MCF 10A (cell line): ENCODE results near the gene GP1BB. TPM values are rescaled to one million over a fixed set of nuclear protein-coding genes. Genes with fewer than 3 reads are reported as not detected.

Experiments used
- BruUV-seq: library from RNA; stranded (reverse); fragments of 400-500 nt; replicated peaks from 2 replicates; lab custom pipeline; 2021; lab: Mats Ljungman, UMichigan
- CTCF ChIA-PET: fragments of 300-600 bp; sonication (Branson Sonifier 250); formaldehyde crosslinking; extraction: SDS; loops from one replicate; lab custom pipeline; 2021; ENCODE audit warnings: antibody characterized with exemption, inconsistent platforms; lab: Yijun Ruan, JAX
- POLR2A ChIA-PET: fragments of 300-600, 350-650 bp; sonication (Branson Sonifier 250); formaldehyde crosslinking; extraction: SDS; loops from one replicate; lab custom pipeline; 2020; ENCODE audit warnings: antibody characterized with exemption, inconsistent platforms; lab: Yijun Ruan, JAX
- DNase-seq: peaks from one replicate; pipeline ENCODE4 v3.0.0-alpha.2; 2018; ENCODE audit not compliant: unreplicated experiment
- H3K27ac Mint-ChIP-seq: one replicate; pipeline ENCODE4 v1.8.0; 2022; ENCODE audit warnings: mild to moderate bottlenecking, low read depth, mixed read lengths; ENCODE audit not compliant: unreplicated experiment
- H3K27me3 Mint-ChIP-seq: one replicate; pipeline ENCODE4 v1.8.0; 2022; ENCODE audit warnings: mixed read lengths; ENCODE audit not compliant: insufficient read depth, unreplicated experiment
- H3K36me3 Mint-ChIP-seq: one replicate; pipeline ENCODE4 v1.8.0; 2022; ENCODE audit warnings: mild to moderate bottlenecking, moderate library complexity, mixed read lengths; ENCODE audit not compliant: insufficient read depth, unreplicated experiment
- H3K4me1 Mint-ChIP-seq: one replicate; pipeline ENCODE4 v1.8.0; 2022; ENCODE audit warnings: mixed read lengths; ENCODE audit not compliant: insufficient read depth, unreplicated experiment
- H3K4me3 Mint-ChIP-seq: one replicate; pipeline ENCODE4 v1.8.0; 2022; ENCODE audit warnings: mild to moderate bottlenecking, moderate library complexity, mixed read lengths; ENCODE audit not compliant: unreplicated experiment
- H3K9me3 Mint-ChIP-seq: one replicate; pipeline ENCODE4 v1.8.0; 2022; ENCODE audit warnings: mixed read lengths; ENCODE audit not compliant: unreplicated experiment
- intact Hi-C: fragments of 100-400 bp; cut with micrococcal nuclease; formaldehyde crosslinking; loops from 2 replicates; pipeline ENCODE4 v1.14.1; 2022
- total RNA-seq: library from RNA; stranded (reverse); gene quantifications from 2 replicates; pipeline ENCODE4 v1.2.3, GENCODE V29; 2022
- TF ChIP-seq, protein P1 (sequence below): fragments of 200-600 bp; IDR thresholded peaks from one replicate; pipeline ENCODE4 v1.8.0; 2022; ENCODE audit warnings: antibody characterized with exemption, mild to moderate bottlenecking; ENCODE audit not compliant: unreplicated experiment

Gene GP1BB
- total RNA-seq, 1 experiment from 2014 or later, result 0.37 TPM

- no peaks in the 10 kb centered on the region for H3K9me3 Mint-ChIP-seq
- ChIA-PET CTCF (no interaction called here), POLR2A (no interaction called here)
- intact Hi-C loops, result no loop called here
- H3K4me1 Mint-ChIP-seq, result no peaks in the 10 kb centered on the region
- no peaks in the 10 kb centered on the region for H3K36me3 Mint-ChIP-seq
- no peak overlapping the region for H3K27ac Mint-ChIP-seq
- no peak for DNase-seq
- H3K4me3 Mint-ChIP-seq, result no peak overlapping the region
- TF ChIP-seq, protein P1, sequence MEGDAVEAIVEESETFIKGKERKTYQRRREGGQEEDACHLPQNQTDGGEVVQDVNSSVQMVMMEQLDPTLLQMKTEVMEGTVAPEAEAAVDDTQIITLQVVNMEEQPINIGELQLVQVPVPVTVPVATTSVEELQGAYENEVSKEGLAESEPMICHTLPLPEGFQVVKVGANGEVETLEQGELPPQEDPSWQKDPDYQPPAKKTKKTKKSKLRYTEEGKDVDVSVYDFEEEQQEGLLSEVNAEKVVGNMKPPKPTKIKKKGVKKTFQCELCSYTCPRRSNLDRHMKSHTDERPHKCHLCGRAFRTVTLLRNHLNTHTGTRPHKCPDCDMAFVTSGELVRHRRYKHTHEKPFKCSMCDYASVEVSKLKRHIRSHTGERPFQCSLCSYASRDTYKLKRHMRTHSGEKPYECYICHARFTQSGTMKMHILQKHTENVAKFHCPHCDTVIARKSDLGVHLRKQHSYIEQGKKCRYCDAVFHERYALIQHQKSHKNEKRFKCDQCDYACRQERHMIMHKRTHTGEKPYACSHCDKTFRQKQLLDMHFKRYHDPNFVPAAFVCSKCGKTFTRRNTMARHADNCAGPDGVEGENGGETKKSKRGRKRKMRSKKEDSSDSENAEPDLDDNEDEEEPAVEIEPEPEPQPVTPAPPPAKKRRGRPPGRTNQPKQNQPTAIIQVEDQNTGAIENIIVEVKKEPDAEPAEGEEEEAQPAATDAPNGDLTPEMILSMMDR, result no peak
- peaks cover 23% of the 10 kb centered on the region for H3K27me3 Mint-ChIP-seq
- no TSS peak for BruUV-seq
These were observed 47.2 kb downstream of the GP1BB start for GRCh38 chr22:19770349-19771220.

DNA sequence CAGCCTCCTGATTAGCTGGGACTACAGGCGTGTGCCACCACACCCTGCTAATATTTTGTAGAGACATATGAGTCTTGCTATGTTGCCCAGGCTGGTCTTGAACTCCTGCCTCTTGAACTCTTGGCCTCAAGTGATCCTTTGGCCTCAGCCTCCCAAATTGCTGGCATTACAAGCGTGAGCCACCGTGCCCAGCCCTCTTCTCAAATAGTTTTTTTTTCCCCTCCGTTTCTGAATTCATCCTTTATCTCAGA, 49.0 kb downstream of the GP1BB start:
- Mint-ChIP-seq H3K4me3 (no peak overlapping the region), H3K27ac (no peak overlapping the region), H3K36me3 (no peaks in the 10 kb centered on the region), H3K4me1 (no peaks in the 10 kb centered on the region), H3K9me3 (no peaks in the 10 kb centered on the region), H3K27me3 (peaks cover 23% of the 10 kb centered on the region)
- intact Hi-C loops, result no loop called here
- BruUV-seq, result no TSS peak
- TF ChIP-seq, protein P1, result no peak
- DNase-seq, result no peak
- POLR2A ChIA-PET, result interaction anchor here (0.6 kb wide), 1 partner anchor 120 kb away, joined by 3 read pairs; no protein-coding TSS in a partner anchor
- CTCF ChIA-PET, result interaction anchor here (0.5 to 1.9 kb wide), 2 partner anchors 29 to 138 kb away, joined by 3 to 4 read pairs; no protein-coding TSS in a partner anchor

- no TSS peak for BruUV-seq
- TF ChIP-seq, protein P1, result no peak
- Mint-ChIP-seq H3K27me3 (peaks cover 23% of the 10 kb centered on the region), H3K4me3 (no peak overlapping the region), H3K27ac (no peak overlapping the region), H3K9me3 (no peaks in the 10 kb centered on the region), H3K36me3 (no peaks in the 10 kb centered on the region), H3K4me1 (no peaks in the 10 kb centered on the region)
- ChIA-PET CTCF (interaction anchor here (0.5 to 1.9 kb wide), 2 partner anchors 28 to 138 kb away, joined by 3 to 4 read pairs; no protein-coding TSS in a partner anchor), POLR2A (interaction anchor here (1.2 kb wide), 1 partner anchor 63 kb away, joined by 3 read pairs; no protein-coding TSS in a partner anchor)
- intact Hi-C loops, result no loop called here
- no peak for DNase-seq
These were observed 49.5 kb downstream of the GP1BB start for GRCh38 chr22:19772673-19773469.
